Left lung (tissue), 10 donors: ENCODE measurements around the gene CCDC184. TPM values are rescaled to one million over a fixed set of nuclear protein-coding genes. Genes with fewer than 3 reads are reported as not detected.

Experiments used
- ATAC-seq: fragments of 200-7000 bp; cut with Tn5 transposase; one replicate; pipeline ENCODE4 v1.9.1; 2020; ENCODE audit warnings: moderate library complexity
- DNase-seq, 4 donors: peaks; one replicate each; pipeline ENCODE4 v3.0.0-alpha.2; 2013 to 2020
- H3K27ac ChIP-seq, 2 donors: fragments of 200-600 bp; sonication (generic) in 1 of 2; one replicate each; pipeline versions ENCODE4 v1.5.0 to v1.8.0; 2020 to 2021
- H3K27me3 ChIP-seq, 2 donors: fragments of 200-600 bp; sonication (generic) in 1 of 2; one replicate each; pipeline versions ENCODE4 v1.5.0 to v1.8.0; 2020 to 2021
- H3K36me3 ChIP-seq, 2 donors: fragments of 200-600 bp; sonication (generic) in 1 of 2; one replicate each; pipeline versions ENCODE4 v1.5.0 to v1.8.0; 2020 to 2021
- H3K4me1 ChIP-seq, 2 donors: fragments of 200-600 bp; one replicate each; pipeline ENCODE4 v1.8.0; 2021
- H3K4me3 ChIP-seq, 2 donors: fragments of 200-600 bp; sonication (generic) in 1 of 2; one replicate each; pipeline versions ENCODE4 v1.5.0 to v1.8.0; 2020 to 2021; ENCODE audit warnings: mild to moderate bottlenecking in 1 of 2
- H3K9me3 ChIP-seq, 2 donors: fragments of 200-600 bp; sonication (generic) in 1 of 2; one replicate each; pipeline versions ENCODE4 v1.5.0 to v1.8.0; 2020 to 2021
- CTCF ChIP-seq, 2 donors: fragments of 200-600 bp; sonication (generic) in 1 of 2; IDR thresholded peaks; one replicate each; pipeline versions ENCODE4 v1.5.0 to v1.8.0; 2021; ENCODE audit warnings: antibody characterized with exemption in 2 of 2
- intact Hi-C, 2 donors: fragments of 100-400 bp; cut with DNase I; formaldehyde crosslinking; loops; one replicate each; pipeline versions ENCODE4 v1.11.2 to v1.14.2; 2022
- polyA plus RNA-seq, 6 donors: library from polyadenylated mRNA; unstranded; fragments of 120-200 nt; gene quantifications; one replicate each; pipeline ENCODE4 v1.2.1, GENCODE V29; 2013; ENCODE audit not compliant: insufficient read length in 6 of 6
- total RNA-seq, 2 donors: library from RNA; stranded (reverse); fragmentation: NEBNext Ultra II Directional; extraction: Animal tissue kit (Norgen Biotek cat#: 25700); gene quantifications; one replicate each; pipeline ENCODE4 v1.2.1, GENCODE V29; 2021
- donor health status: DM: no; HTN: yes; CAD: no.
- donor health status: DM: no; HTN: no; CAD: no.

Gene CCDC184
- total and polyA plus RNA-seq, 8 donors, result 0.20 to 0.73 (median 0.31) TPM; not detected in 1

DNA sequence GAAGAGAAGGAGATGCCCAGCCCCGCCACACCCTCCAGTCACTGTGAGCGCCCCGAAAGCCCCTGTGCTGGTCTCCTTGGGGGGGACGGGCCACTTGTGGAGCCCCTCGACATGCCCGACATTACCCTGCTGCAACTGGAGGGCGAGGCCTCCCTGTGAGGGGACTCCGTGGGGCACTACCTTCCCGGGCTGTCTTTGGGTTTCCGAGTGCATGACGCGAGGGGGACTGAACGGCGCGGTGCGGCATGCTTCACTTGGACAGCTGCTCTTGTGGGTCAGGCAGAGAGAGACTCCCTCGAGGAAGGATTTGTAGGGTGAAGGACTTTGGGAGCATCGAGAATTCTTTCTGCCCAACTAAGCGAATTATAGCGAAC, 1.1 kb downstream of the CCDC184 start:
- no peaks in the 10 kb centered on the region for H3K36me3 ChIP-seq
- peak overlapping the region in 1 of 2 donors; percentile 71 for H3K4me3 ChIP-seq
- no peak overlapping the region for H3K27ac ChIP-seq
- DNase-seq (no peak), ATAC-seq (no peak)
- H3K4me1 ChIP-seq, result peaks cover 7 to 21% of the 10 kb centered on the region in 2 donors
- no peaks in the 10 kb centered on the region for H3K9me3 ChIP-seq
- H3K27me3 ChIP-seq, result peaks cover 25 to 67% of the 10 kb centered on the region in 2 donors
- intact Hi-C loops, result no loop called here
- no peak for TF ChIP-seq CTCF (IDR thresholded peaks at IDR 0.05)

GRCh38 chr12:48185181-48185919, 1.9 kb downstream of the CCDC184 start:
- Histone ChIP-seq H3K27me3 (peaks cover 25 to 64% of the 10 kb centered on the region in 2 donors), H3K4me1 (peaks cover 7 to 21% of the 10 kb centered on the region in 2 donors), H3K4me3 (no peak overlapping the region), H3K9me3 (no peaks in the 10 kb centered on the region), H3K27ac (no peak overlapping the region), H3K36me3 (no peaks in the 10 kb centered on the region)
- intact Hi-C loops, result no loop called here
- no peak for DNase-seq
- ATAC-seq, result no peak
- no peak for TF ChIP-seq CTCF (IDR thresholded peaks at IDR 0.05)

DNA sequence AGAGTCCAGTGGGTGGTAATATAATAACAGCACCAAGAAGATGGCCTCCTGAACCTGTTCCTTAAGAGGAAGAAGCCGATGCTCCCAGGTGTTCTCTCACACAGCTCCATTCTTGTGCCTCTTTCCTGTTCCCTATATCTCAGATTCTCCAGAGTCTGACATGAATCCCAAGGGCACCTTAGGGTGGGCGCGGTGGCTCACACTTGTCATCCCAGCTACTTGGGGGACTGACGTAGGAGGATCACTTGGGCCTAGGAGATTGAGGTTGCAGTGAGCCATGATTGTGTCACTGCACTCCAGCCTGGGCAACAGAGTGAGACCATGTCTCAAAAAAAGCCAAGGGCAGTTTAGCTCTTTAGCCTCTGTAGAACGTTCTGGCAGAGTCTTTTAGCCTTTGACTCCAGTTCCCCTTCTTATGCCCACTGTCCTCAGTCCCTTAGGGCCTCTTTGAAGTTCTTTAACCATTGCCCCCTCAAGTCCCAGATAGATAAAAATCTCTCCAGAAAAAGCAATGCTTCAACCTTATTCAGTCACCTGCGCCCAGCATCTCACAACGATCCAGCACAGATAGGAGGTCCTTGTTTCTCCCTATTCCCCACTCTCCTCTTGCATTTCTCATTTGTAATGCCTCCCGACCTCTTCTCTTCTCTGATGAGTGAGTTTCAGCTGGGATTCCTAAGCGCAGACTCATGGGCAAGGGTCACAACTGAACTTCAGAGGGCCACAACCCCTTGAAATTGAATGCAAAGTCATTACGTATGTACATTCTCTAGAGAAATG, 4.7 kb downstream of the CCDC184 start:
- peaks cover 22 to 36% of the 10 kb centered on the region in 2 donors for H3K27me3 ChIP-seq
- H3K27ac ChIP-seq, result no peak overlapping the region
- TF ChIP-seq CTCF (IDR thresholded peaks at IDR 0.05), result no peak
- no peak for DNase-seq
- H3K36me3 ChIP-seq, result no peaks in the 10 kb centered on the region
- H3K9me3 ChIP-seq, result no peaks in the 10 kb centered on the region
- H3K4me1 ChIP-seq, result peaks cover under 1 to 14% of the 10 kb centered on the region in 2 donors
- ATAC-seq, result no peak
- no peak overlapping the region for H3K4me3 ChIP-seq
- intact Hi-C loops, result no loop called here

- Histone ChIP-seq H3K27me3 (peaks cover 11 to 22% of the 10 kb centered on the region in 2 donors), H3K36me3 (no peaks in the 10 kb centered on the region), H3K9me3 (no peaks in the 10 kb centered on the region), H3K4me3 (no peak overlapping the region), H3K4me1 (peaks cover 0 to 4% of the 10 kb centered on the region in 2 donors), H3K27ac (no peak overlapping the region)
- DNase-seq (peak in 2 of 4 donors; percentile 62 to 76), ATAC-seq (peak; percentile 83)
- TF ChIP-seq CTCF (IDR thresholded peaks at IDR 0.05), result peak; percentile 79 to 87
- intact Hi-C loops, result no loop called here
Observed at GRCh38 chr12:48189331-48190125, 6.1 kb downstream of the CCDC184 start.
